Duodenal mucosa (tissue), 2 donors: ENCODE data around the gene TSPAN31.
A peak's percentile ranks its signal among the peaks of the same experiment; 100 is the strongest.
"Not testable (repeated sequence)": the region's sequence is repeated elsewhere in the genome, so short reads cannot be mapped to it uniquely, and the experiment has no call there.

ENCODE experiments used
- H3K27ac ChIP-seq: one replicate; pipeline ENCODE4 v1.7.0; 2013; ENCODE audit warnings: low read depth, low read length
- H3K27me3 ChIP-seq, 2 donors: one replicate each; pipeline ENCODE4 v1.7.0; 2013; ENCODE audit warnings: low read length in 2 of 2, control low read depth in 1 of 2; ENCODE audit not compliant: insufficient read depth in 2 of 2, control insufficient read depth in 1 of 2
- H3K36me3 ChIP-seq, 2 donors: one replicate each; pipeline ENCODE4 v1.7.0; 2013; ENCODE audit warnings: low read length in 2 of 2, control low read depth in 1 of 2; ENCODE audit not compliant: insufficient read depth in 2 of 2, control insufficient read depth in 1 of 2
- H3K4me1 ChIP-seq, 2 donors: one replicate each; pipeline ENCODE4 v1.7.0; 2013; ENCODE audit warnings: low read length in 2 of 2, control low read depth in 1 of 2; ENCODE audit not compliant: insufficient read depth in 2 of 2, control insufficient read depth in 1 of 2
- H3K4me3 ChIP-seq, 2 donors: one replicate each; pipeline ENCODE4 v1.7.0; 2013; ENCODE audit warnings: low read length in 2 of 2, low read depth in 1 of 2
- H3K9ac ChIP-seq, 2 donors: one replicate each; pipeline ENCODE4 v1.7.0; 2013; ENCODE audit warnings: low read length in 2 of 2, low read depth in 1 of 2
- H3K9me3 ChIP-seq, 2 donors: one replicate each; pipeline ENCODE4 v1.7.0; 2013; ENCODE audit warnings: low read length in 2 of 2, control low read depth in 1 of 2; ENCODE audit not compliant: control insufficient read depth in 1 of 2

The TSPAN31 gene

DNA sequence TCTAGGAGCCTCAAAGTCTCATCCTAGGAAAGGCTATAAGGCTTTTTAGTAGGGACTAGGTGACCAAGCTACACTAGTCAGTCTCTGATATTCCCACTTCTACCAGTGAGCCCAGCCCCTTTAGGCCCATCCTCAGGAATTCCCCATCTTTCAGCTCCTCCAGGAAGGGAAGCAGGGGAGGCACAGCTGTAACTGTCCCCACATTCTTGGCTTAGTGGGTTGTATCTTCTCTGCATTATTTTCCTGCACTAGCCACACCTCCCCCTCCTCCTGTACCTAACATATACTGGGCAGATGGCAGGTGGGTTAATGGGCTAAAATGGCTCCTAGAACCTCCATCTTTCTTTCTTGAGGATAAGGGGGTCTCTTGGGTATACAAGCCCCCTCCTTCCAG is 22.5 kb downstream of the TSPAN31 start:
- Histone ChIP-seq H3K27me3 (peaks cover 25 to 33% of the 10 kb centered on the region in 2 donors), H3K36me3 (peaks cover 5 to 19% of the 10 kb centered on the region in 2 donors), H3K9ac (no peak overlapping the region), H3K4me1 (peaks cover 30 to 41% of the 10 kb centered on the region in 2 donors), H3K27ac (no peak overlapping the region), H3K4me3 (peak overlapping the region in 1 of 2 donors; percentile 77), H3K9me3 (no peaks in the 10 kb centered on the region)

DNA sequence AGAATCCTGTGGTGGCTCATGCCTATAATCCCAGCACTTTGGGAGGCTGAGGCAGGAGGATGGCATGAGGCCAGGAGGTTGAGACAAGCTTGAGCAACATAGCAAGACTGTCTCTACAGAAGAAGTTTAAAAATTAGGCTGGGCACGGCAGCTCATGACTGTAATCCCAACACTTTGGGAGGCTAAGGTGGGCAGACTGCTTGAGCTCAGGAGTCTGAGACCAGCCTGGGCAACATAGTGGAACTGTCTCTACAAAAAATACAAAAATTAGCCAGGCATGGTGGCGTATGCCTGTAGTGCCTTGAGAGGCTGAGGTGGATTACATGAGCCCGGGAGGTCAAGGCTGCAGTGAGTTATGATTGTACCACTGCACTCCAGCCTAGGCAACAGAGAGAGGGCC is 23.0 kb downstream of the TSPAN31 start:
- no peak overlapping the region for H3K4me3 ChIP-seq
- peaks cover 5 to 19% of the 10 kb centered on the region in 2 donors for H3K36me3 ChIP-seq
- H3K9me3 ChIP-seq: no peaks in the 10 kb centered on the region
- no peak overlapping the region for H3K9ac ChIP-seq
- H3K27ac ChIP-seq: no peak overlapping the region
- H3K27me3 ChIP-seq: peaks cover 25 to 33% of the 10 kb centered on the region in 2 donors
- peaks cover 30 to 43% of the 10 kb centered on the region in 2 donors for H3K4me1 ChIP-seq

DNA sequence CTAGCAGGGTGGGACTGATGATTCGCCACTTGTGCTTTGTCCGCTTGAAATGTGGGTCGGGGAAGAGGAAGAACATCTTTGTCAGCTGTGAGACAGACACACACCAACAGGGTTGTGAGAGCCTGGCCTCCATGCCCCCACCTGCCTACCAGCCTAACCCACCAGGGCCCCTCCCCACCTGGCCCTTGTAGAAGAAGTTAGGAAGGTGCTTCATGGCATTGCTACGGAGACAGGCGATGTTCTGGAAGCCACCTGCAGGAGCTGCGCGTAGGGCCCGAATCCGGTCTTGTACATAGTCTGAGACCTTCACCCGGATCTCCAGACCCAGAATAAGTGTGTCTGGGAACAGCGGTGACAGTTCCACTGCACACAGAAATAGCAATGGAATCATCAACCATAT is 24.8 kb downstream of the TSPAN31 start:
- H3K9me3 ChIP-seq: no peaks in the 10 kb centered on the region
- H3K9ac ChIP-seq: no peak overlapping the region
- no peak overlapping the region for H3K4me3 ChIP-seq
- H3K4me1 ChIP-seq: peaks cover 30 to 42% of the 10 kb centered on the region in 2 donors
- H3K27ac ChIP-seq: no peak overlapping the region
- peaks cover 5 to 19% of the 10 kb centered on the region in 2 donors for H3K36me3 ChIP-seq
- H3K27me3 ChIP-seq: peaks cover 24 to 25% of the 10 kb centered on the region in 2 donors

DNA sequence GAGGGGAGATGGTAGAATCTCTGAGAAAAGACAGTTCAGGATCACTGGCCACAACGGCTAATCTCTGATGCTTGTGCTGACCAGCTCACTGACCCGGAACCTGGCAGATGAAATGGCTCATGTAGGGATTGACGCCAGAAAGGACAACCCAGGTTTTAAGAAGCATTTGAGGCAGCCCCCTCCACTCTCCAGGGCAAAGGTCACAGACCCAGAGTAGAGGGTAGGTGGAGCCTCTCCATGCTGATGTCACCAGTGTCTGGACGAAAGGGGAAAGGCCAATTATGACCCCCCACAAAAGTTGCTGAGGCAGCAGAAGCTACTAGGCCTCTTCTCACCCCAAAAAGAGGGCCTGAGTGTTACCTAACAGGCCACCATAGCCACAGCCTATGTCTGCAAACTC is 25.9 kb downstream of the TSPAN31 start:
- H3K27me3 ChIP-seq: peaks cover 14 to 15% of the 10 kb centered on the region in 2 donors
- peaks cover 5 to 19% of the 10 kb centered on the region in 2 donors for H3K36me3 ChIP-seq
- H3K9me3 ChIP-seq: no peaks in the 10 kb centered on the region
- peak overlapping the region in 1 of 2 donors; percentile 97 for H3K4me3 ChIP-seq
- no peak overlapping the region for H3K27ac ChIP-seq
- no peak overlapping the region for H3K9ac ChIP-seq
- peaks cover 26 to 31% of the 10 kb centered on the region in 2 donors for H3K4me1 ChIP-seq

DNA sequence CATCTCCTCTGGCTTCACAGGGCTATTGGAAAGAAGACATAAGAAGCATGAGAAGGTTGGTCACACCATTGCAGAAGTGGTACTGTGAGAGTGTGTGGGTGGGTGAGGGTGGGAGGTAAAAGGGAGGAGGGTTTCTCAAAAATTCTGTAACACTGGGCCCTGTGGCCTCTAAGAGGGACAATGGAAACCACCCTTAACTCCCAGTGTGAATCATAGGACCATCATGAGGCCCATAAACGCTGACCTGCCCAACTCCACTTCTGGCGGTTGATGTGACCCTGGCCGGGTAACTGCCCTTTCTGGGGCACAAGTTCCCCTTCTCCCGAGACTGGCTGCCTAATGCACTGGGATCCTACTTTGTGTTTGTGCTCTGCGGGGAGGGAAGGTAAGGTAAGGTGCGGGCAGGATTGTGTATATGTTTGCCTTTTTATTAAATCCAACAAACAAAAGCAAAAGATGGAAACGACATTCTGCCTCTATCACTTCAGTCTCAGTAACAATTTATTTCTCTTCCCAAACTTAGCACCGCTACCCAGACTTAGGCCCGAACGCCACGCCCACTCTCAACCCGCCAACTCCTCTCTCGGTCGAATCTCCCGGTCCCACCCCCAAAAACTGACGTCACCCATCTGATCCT is 26.5 kb downstream of the TSPAN31 start:
- Histone ChIP-seq H3K9ac (peak overlapping the region; percentile 84 to 85), H3K27me3 (peaks cover 8 to 10% of the 10 kb centered on the region in 2 donors), H3K4me3 (peak overlapping the region; percentile 94 to 97), H3K36me3 (peaks cover 5 to 19% of the 10 kb centered on the region in 2 donors), H3K27ac (peak overlapping the region; percentile 96), H3K9me3 (no peaks in the 10 kb centered on the region), H3K4me1 (peaks cover 20 to 25% of the 10 kb centered on the region in 2 donors)

DNA sequence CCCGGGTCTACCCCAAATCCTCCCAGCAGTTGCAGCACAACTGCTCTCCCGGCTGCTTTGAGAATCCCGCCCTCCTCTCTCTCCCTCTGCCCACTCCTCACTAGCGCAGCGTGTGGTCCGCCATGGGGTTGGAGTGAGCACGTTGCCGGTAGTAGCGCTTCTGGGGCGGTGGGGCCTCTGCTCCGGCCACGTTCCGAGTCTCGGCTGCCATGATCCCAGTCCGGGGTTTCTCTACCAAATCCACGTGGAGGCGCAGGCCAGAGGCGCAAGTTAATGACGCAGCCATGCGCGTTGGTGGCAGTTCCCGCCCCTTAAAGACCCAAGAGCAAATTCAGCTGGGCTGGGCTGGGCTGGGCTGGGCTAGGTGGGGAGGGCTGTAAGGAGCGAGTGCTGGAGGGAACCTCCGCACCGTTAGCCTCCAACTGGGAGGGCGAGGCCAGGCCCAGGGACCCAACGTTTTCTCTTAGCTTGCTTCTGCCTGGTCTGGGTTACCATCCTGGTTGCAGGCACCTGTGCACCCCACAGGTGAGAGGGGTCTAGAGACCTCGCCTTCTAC is 27.1 kb downstream of the TSPAN31 start, which contains the start of gene METTL1:
Gene METTL1, minus strand, starts transcription at position 233 of the 556 bp plus-strand sequence. Its CDS starts 22 bp downstream, at position 211.
- Histone ChIP-seq H3K27ac (peak within 1 kb of the TSS; percentile 96), H3K9ac (peak within 1 kb of the TSS; percentile 84 to 98), H3K4me1 (peaks cover 14 to 19% of the 10 kb centered on the region in 2 donors), H3K4me3 (peak within 1 kb of the TSS; percentile 94 to 97), H3K36me3 (peaks cover 5 to 19% of the 10 kb centered on the region in 2 donors), H3K9me3 (no peaks in the 10 kb centered on the region), H3K27me3 (peaks cover 4 to 5% of the 10 kb centered on the region in 2 donors)

DNA sequence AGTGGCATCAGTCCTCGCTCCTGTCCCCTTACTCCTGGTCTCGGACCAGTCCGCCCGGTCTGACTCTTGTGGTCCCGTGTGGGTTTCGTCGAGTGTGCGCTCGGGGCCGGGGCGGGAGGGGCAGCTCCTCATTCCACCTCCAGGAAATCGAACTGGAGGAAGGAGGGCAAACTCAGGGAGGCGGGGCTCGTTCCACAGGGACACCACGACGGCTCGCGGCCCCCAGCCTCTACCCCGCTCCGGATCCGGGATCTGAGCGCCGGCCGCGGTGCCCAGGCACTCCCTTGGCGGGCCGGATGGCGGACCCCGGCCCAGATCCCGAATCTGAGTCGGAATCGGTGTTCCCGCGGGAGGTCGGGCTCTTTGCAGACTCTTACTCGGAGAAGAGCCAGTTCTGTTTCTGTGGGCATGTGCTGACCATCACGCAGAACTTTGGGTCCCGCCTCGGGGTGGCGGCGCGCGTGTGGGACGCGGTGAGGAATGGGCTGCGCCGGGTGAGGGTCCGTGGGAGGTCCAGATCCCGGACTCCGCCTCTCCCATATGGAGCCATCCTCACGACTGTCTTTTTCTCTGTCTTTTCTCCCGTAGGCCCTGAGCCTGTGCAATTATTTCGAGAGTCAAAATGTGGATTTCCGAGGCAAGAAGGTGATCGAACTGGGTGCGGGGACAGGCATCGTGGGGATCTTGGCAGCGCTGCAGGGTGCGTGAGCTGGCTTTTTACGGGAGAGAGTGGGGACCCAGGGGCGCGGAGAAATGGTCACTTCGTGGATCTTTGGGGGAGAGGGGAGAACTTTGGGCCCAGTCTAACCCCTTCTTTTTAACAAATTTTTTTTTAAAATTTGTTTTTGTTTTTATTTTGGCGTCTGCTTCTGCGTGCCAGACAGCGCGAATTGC is 27.8 kb downstream of the TSPAN31 start, which contains the start of gene EEF1AKMT3:
Gene EEF1AKMT3, plus strand, starts transcription at position 186 of the 894 bp plus-strand sequence. Its CDS starts 111 bp downstream, at position 297.
- Histone ChIP-seq H3K27me3 (no peaks in the 10 kb centered on the region), H3K36me3 (peaks cover 5 to 19% of the 10 kb centered on the region in 2 donors), H3K4me3 (peak within 1 kb of the TSS; percentile 94 to 97), H3K9me3 (no peaks in the 10 kb centered on the region), H3K9ac (peak within 1 kb of the TSS; percentile 84 to 98), H3K4me1 (peaks cover 12 to 17% of the 10 kb centered on the region in 2 donors), H3K27ac (peak within 1 kb of the TSS; percentile 96)

DNA sequence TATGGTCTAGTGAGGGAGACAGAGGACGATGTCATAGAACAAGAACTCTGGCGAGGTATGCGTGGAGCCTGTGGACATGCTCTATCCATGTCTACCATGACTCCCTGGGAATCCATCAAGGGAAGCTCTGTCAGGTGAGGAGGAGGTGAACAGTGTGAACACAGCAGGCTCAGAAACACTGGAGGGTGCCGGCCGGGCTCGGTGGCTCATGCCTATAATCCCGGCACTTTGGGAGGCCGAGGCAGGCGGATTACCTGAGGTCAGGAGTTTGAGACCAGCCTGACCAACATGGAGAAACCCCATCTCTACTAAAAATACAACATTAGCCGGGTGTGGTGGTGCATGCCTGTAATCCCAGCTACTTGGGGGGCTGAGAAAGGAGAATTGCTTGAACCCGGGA is 29.8 kb downstream of the TSPAN31 start:
- not testable (repeated sequence) for H3K9ac ChIP-seq, H3K4me3 ChIP-seq, H3K9me3 ChIP-seq, H3K36me3 ChIP-seq, H3K27ac ChIP-seq, H3K27me3 ChIP-seq
- peaks cover 12 to 17% of the 10 kb centered on the region in 2 donors for H3K4me1 ChIP-seq

DNA sequence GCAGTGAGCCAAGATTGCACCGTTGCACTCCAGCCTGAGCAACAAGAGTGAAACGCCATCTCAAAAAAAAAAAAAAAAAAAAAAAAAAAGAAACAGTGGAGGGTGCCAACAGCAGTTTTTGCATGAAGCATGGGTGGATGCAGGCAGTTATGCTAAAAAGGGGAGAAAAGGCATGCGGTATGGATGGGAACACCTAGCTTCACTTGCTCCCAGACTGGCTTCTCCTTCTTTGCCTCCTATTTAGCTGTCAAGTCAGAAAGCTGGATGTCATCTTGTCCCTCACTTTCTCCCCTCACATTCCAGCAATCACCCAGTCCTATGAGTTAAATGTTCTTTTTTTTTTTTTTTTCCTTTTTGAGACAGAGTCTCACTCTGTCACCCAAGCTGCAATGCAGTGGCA is 30.2 kb downstream of the TSPAN31 start:
- H3K27me3 ChIP-seq: no peaks in the 10 kb centered on the region
- no peak overlapping the region for H3K4me3 ChIP-seq
- H3K9me3 ChIP-seq: no peaks in the 10 kb centered on the region
- no peak overlapping the region for H3K27ac ChIP-seq
- H3K4me1 ChIP-seq: peaks cover 12 to 17% of the 10 kb centered on the region in 2 donors
- peaks cover 0 to 5% of the 10 kb centered on the region in 2 donors for H3K36me3 ChIP-seq
- no peak overlapping the region for H3K9ac ChIP-seq
